GM21423 (cell line): ENCODE measurements around the gene KRTAP23-1.

Experiments
- ATAC-seq: cut with Tn5 transposase; IDR thresholded peaks from one replicate; pipeline ENCODE4 v1.9.1; 2021; ENCODE audit warnings: mild to moderate bottlenecking, moderate library complexity; ENCODE audit not compliant: unreplicated experiment

Gene KRTAP23-1

GRCh38 chr21:30315701-30316100 is 32.7 kb downstream of the KRTAP23-1 start:
- ATAC-seq = no peak

- ATAC-seq = no peak
Observed at GRCh38 chr21:30306884-30307283, 41.5 kb downstream of the KRTAP23-1 start.

- ATAC-seq = no peak
Observed at GRCh38 chr21:30305136-30305535, 43.3 kb downstream of the KRTAP23-1 start.
